ENCODE measurements around the gene KCNS3.
"Not testable (repeated sequence)": the region's sequence is repeated elsewhere in the genome, so short reads cannot be mapped to it uniquely, and the experiment has no call there.

Gene KCNS3

GRCh38 chr2:17950006-17950405 lies 71.5 kb downstream of the KCNS3 start:
- no peak for DNase-seq (ENCODE audit: low read depth)

DNA sequence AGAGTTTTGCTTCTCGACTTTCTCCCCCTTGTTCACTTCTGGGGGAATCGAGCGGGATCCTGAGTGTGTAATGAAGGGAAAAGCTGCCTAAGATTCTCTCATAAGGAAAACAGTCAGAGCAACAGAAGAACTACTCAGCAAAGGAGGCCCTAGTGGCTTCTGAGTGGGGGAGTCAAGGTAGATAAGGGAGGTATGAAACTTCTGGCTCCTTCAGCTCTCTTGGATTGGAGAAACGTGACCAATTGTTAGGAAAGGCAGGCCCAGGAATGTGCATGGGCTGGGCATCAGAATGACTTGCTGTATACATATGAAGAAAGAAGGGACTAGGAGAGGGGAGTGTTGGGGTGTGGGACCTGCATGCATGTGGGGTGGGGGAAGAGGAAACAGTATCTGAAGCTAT lies 73.1 kb downstream of the KCNS3 start:
- DNase-seq (ENCODE audit: low read depth), result no peak

- no peak for DNase-seq (ENCODE audit: low read depth)
Measured at GRCh38 chr2:17958466-17959092, 80.1 kb downstream of the KCNS3 start.

GRCh38 chr2:17959356-17959755 lies 80.9 kb downstream of the KCNS3 start:
- DNase-seq (ENCODE audit: low read depth), result no peak

DNA sequence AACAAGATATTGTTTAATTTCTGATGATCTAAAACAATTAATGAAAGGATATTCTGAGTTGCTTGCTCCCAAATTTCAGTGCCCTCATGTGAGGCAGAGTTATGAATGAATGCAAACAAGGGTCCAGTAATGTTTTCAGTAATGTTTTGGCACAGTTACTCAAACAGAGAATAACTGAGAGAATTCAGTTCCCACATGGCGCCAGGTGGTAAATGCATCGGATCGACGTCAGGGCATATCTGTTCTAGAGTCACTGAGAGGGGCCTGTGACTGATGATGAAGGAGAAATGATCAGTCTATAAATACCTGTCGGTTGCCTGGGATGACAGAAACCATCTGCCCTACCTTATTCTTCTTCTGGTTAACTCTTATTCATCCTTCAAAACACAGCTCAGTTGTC lies 81.4 kb downstream of the KCNS3 start:
- DNase-seq (ENCODE audit: low read depth), result no peak

DNA sequence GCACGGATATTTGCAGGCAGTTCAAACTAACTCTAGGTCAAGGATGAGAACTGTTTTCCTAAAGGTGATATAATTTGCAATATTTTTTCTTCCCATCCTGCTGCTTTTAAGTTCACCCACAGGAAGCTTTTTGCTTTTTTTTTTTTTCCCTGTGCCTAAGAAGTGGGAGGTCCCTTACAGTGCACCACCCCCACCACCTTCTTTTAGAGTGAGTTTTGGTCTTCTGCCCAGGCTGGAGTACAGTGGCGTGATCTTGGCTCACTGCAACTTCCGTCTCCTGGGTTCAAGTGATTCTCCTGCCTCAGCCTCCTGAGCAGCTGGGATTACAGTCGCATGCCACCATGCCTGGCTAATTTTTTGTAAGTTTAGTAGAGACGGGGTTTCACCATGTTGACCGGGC lies 82.5 kb downstream of the KCNS3 start:
- DNase-seq (ENCODE audit: low read depth), result no peak

- DNase-seq (ENCODE audit: low read depth), result no peak
Measured at GRCh38 chr2:17961789-17962188, 83.3 kb downstream of the KCNS3 start.

- no peak for DNase-seq (ENCODE audit: low read depth)
Measured at GRCh38 chr2:17962876-17963275, 84.4 kb downstream of the KCNS3 start.

DNA sequence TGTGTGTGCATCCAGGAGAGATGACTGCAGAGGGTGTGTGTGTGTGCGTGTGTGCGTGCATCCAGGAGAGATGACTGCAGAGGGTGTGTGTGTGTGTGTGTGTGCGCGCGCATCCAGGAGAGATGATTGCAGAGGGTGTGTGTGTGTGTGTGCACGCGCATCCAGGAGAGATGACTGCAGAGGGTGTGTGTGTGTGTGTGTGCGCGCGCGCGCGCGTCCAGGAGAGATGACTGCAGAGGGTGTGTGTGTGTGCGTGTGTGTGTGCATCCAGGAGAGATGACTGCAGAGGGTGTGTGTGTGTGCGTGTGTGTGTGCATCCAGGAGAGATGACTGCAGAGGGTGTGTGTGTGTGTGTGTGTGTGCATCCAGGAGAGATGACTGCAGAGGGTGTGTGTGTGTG lies 85.1 kb downstream of the KCNS3 start:
- not testable (repeated sequence) for DNase-seq (ENCODE audit: low read depth)

GRCh38 chr2:17965196-17965595 lies 86.7 kb downstream of the KCNS3 start:
- no peak for DNase-seq (ENCODE audit: low read depth)

GRCh38 chr2:17966798-17967197 lies 88.3 kb downstream of the KCNS3 start:
- DNase-seq (ENCODE audit: low read depth), result no peak

DNA sequence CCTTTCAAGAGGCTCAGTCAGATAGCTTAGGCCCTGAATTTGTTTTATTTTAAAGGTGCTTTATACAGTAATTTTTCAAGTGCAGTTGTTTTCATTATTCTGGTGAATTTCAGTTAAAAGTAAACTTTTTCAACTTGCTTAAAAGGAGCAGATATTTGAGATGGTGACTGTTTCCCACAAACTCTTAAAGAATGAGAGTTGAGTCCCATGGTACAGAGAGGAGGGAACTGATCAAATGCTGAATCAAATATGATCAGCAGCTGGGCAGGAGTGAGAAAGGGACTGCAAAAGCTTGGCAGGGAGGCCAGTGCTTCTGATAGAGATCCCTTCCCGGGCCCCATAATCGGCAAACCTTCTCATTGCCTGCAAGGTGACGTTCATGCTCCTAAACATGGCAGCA lies 91.2 kb downstream of the KCNS3 start:
- DNase-seq (ENCODE audit: low read depth), result no peak

DNA sequence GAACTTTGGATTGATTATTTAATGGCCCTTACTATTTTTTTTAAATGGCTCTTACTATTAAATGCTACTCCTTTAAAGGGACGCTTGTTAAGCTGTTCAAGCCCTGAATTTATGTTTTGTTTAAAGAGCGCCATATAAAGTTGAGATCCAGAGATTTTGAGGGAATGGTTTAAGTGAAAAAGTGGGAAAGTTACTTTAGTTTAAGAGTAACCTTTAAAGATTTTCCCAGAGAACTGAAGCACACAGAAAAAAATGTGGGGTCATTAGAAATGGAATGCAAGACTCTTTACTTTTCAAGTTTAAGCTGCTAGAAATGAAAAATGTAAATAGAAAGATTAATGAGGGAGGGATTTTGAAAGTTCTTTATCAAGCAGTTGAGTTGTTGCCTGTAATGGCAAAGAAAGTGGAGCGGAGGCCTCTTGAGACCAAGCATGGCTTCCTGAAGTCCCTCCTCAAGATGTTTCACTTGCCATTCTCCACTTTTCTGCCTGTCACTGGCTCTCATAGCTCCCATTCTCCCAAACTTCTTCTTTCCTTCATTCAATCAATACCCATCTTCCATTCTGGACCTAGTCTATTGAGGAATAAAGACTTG lies 93.2 kb downstream of the KCNS3 start:
- DNase-seq (ENCODE audit: low read depth), result no peak

GRCh38 chr2:17972991-17973390 lies 94.5 kb downstream of the KCNS3 start:
- no peak for DNase-seq (ENCODE audit: low read depth)

GRCh38 chr2:17975401-17975800 lies 96.9 kb downstream of the KCNS3 start:
- no peak for DNase-seq (ENCODE audit: low read depth)

DNA sequence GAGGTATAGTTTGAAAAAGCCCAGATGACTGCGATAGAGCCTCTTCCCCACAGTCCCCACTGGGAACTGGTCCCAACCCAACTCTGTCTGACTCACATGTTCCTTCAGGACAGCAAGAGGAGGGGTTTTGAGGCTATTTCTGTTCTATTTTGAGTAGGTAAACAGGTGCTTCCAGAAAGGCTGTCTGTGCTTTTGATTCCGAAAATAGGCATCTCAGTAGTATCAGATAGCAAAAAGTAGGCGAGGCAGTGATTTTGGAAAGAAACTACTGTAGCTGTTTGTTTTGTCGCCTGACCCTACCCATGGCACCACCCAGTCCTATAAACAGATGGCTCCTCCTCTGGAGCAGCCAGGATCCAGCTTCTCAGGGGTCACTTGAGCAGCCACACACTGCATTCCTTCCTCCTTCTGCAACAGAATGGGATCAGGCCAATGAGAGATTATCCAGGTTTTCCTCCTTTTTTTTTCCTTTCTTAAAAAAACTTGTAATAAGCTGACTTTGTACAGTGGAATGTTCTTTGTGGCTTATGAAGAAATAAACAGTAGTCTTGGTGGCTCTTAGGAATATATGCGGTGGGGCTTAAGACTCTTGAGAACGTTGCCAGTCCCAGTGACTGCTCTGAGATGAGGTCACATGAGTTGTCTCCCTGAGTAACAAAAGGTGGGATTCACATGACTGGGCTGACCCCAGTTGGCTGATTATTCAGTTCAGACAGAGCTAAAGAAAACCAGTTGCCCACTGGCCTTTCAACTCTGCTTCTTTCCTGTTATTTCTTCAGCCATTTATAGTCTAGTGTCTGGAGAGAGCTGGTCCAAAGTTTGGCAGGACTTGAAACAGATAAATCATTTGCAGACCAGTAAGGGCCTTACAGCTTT lies 98.6 kb downstream of the KCNS3 start:
- DNase-seq (ENCODE audit: low read depth), result no peak

DNA sequence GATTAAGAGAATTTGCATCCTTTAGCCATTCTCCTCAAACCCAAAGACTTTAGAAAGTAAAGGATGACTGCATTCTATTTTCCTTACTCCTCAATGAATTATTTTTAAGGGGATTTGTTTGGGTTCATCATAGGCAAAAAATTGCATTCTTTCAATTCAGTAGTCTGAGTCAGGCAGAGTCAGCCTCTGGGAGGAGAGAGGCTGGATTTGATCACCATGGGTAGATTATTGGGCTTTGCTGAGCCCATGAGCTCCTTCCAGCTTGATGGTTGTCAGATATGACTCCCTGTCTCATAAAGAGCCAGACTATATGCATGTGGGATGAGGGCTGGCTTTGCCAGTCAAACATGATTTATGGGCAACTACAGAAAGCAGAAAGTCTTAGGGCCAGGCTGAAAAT lies 101.2 kb downstream of the KCNS3 start:
- no peak for DNase-seq (ENCODE audit: low read depth)

GRCh38 chr2:17981936-17982335 lies 103.5 kb downstream of the KCNS3 start:
- no peak for DNase-seq (ENCODE audit: low read depth)
